Stomach (tissue), 4 donors: ENCODE results near the gene CLIC3.

Source experiments
- EP300 ChIP-seq: sonication (generic); formaldehyde crosslinking; IDR thresholded peaks from one replicate; pipeline ENCODE4 v1.6.1; 2017; ENCODE audit warnings: antibody characterized with exemption
- POLR2A ChIP-seq, 4 donors: fragments of 450-650 bp; IDR thresholded peaks; one replicate each; pipeline ENCODE4 v1.6.1; 2016; ENCODE audit warnings: antibody characterized with exemption in 4 of 4, control low read depth in 2 of 4, mild to moderate bottlenecking in 1 of 4, moderate library complexity in 1 of 4
- POLR2AphosphoS5 ChIP-seq, 3 donors: sonication (generic); formaldehyde crosslinking; IDR thresholded peaks; one replicate each; pipeline ENCODE4 v1.6.1; 2016; ENCODE audit warnings: antibody characterized with exemption in 3 of 3
- TF ChIP-seq, protein P1 (sequence below), 7 experiments: fragments of 450-650 bp in 4 of 7; fragments of 200-600 bp in 3 of 7; sonication (generic) in 3 of 7; IDR thresholded peaks; one replicate each; pipeline ENCODE4 v1.5.1; 2016 to 2019; ENCODE audit warnings: antibody characterized with exemption in 7 of 7, control low read depth in 2 of 7, mild to moderate bottlenecking in 1 of 7

DNA sequence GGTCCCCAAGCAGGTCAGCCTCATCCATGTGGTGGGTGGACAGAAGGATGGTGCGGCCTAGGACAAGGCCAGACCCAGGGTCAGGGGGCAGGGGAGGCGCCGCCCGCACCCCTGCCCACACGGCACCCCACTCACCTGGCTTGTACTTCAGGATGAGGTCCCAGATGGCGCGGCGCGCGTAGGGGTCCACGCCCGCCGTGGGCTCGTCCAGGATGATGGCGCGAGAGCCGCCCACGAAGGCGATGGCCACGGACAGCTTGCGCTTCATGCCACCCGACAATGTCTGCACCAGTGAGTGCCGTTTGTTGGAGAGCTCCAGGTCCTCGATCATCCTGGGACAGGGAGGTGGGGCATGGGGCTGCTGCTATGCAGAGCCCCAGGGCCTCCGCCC lies 19.2 kb upstream of the CLIC3 start:
- no peak for TF ChIP-seq POLR2A (IDR thresholded peaks at IDR 0.05)
- TF ChIP-seq, protein P1, sequence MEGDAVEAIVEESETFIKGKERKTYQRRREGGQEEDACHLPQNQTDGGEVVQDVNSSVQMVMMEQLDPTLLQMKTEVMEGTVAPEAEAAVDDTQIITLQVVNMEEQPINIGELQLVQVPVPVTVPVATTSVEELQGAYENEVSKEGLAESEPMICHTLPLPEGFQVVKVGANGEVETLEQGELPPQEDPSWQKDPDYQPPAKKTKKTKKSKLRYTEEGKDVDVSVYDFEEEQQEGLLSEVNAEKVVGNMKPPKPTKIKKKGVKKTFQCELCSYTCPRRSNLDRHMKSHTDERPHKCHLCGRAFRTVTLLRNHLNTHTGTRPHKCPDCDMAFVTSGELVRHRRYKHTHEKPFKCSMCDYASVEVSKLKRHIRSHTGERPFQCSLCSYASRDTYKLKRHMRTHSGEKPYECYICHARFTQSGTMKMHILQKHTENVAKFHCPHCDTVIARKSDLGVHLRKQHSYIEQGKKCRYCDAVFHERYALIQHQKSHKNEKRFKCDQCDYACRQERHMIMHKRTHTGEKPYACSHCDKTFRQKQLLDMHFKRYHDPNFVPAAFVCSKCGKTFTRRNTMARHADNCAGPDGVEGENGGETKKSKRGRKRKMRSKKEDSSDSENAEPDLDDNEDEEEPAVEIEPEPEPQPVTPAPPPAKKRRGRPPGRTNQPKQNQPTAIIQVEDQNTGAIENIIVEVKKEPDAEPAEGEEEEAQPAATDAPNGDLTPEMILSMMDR (IDR thresholded peaks at IDR 0.05) = no peak
- no peak for TF ChIP-seq EP300
- no peak for TF ChIP-seq POLR2AphosphoS5 (IDR thresholded peaks at IDR 0.05)
